ENCODE results near the gene FAM81A.
"Not testable (repeated sequence)": the region's sequence is repeated elsewhere in the genome, so short reads cannot be mapped to it uniquely, and the experiment has no call there.

The FAM81A gene

GRCh38 chr15:59424616-59425015 lies 13.4 kb upstream of the FAM81A start:
- Histone ChIP-seq H3K4me3 (ENCODE audit: control insufficient read depth in 1 of 7, extremely low read depth in 1 of 7, insufficient read depth in 4 of 7, low read depth in 2 of 7, low read length in 6 of 7) (no peak overlapping the region), H3K9me3 (ENCODE audit: control extremely low read depth in 1 of 5, control insufficient read depth in 4 of 5, insufficient read depth in 2 of 5, low read depth in 1 of 5, low read length in 4 of 5) (peaks cover 0 to 5% (median 0%) of the 10 kb centered on the region in 5 experiments), H3K36me3 (ENCODE audit: control insufficient read depth in 4 of 4, insufficient read depth in 4 of 4, low read length in 3 of 4) (no peaks in the 10 kb centered on the region), H3K27ac (ENCODE audit: insufficient read depth in 1 of 2, low read depth in 1 of 2, low read length in 2 of 2, poor library complexity in 1 of 2, severe bottlenecking in 2 of 2) (no peak overlapping the region), H3K27me3 (replicated peaks in 2 of 5; ENCODE audit: control insufficient read depth in 4 of 5, insufficient read depth in 5 of 5, low read length in 4 of 5) (peaks cover 0 to 2% (median 0%) of the 10 kb centered on the region in 5 experiments), H3K4me1 (ENCODE audit: control extremely low read depth in 1 of 4, control insufficient read depth in 4 of 4, insufficient read depth in 4 of 4, low read length in 3 of 4) (no peaks in the 10 kb centered on the region)
- 98% methylated on average over 4 of the region's 5 CpGs for WGBS (ENCODE audit: insufficient coverage)
- DNase-seq, result no peak
- ChIA-PET POLR2A (no interaction called here), CTCF (no interaction called here)

GRCh38 chr15:59428898-59429297 lies 9.1 kb upstream of the FAM81A start:
- H3K27me3 ChIP-seq (replicated peaks in 2 of 5; ENCODE audit: control insufficient read depth in 4 of 5, insufficient read depth in 5 of 5, low read length in 4 of 5); H3K4me3 ChIP-seq (ENCODE audit: control insufficient read depth in 1 of 7, extremely low read depth in 1 of 7, insufficient read depth in 4 of 7, low read depth in 2 of 7, low read length in 6 of 7); H3K27ac ChIP-seq (ENCODE audit: insufficient read depth in 1 of 2, low read depth in 1 of 2, low read length in 2 of 2, poor library complexity in 1 of 2, severe bottlenecking in 2 of 2); H3K4me1 ChIP-seq (ENCODE audit: control extremely low read depth in 1 of 4, control insufficient read depth in 4 of 4, insufficient read depth in 4 of 4, low read length in 3 of 4); POLR2A ChIA-PET; H3K36me3 ChIP-seq (ENCODE audit: control insufficient read depth in 4 of 4, insufficient read depth in 4 of 4, low read length in 3 of 4); H3K9me3 ChIP-seq (ENCODE audit: control extremely low read depth in 1 of 5, control insufficient read depth in 4 of 5, insufficient read depth in 2 of 5, low read depth in 1 of 5, low read length in 4 of 5); CTCF ChIA-PET; DNase-seq: not testable (repeated sequence)
- WGBS (ENCODE audit: insufficient coverage), result no CpG with 5 or more reads among the region's 3 CpGs

- DNase-seq, result no peak
- Histone ChIP-seq H3K27me3 (replicated peaks in 2 of 5; ENCODE audit: control insufficient read depth in 4 of 5, insufficient read depth in 5 of 5, low read length in 4 of 5) (peaks cover 2 to 26% (median 8%) of the 10 kb centered on the region in 5 experiments), H3K36me3 (ENCODE audit: control insufficient read depth in 4 of 4, insufficient read depth in 4 of 4, low read length in 3 of 4) (no peaks in the 10 kb centered on the region), H3K4me3 (ENCODE audit: control insufficient read depth in 1 of 7, extremely low read depth in 1 of 7, insufficient read depth in 4 of 7, low read depth in 2 of 7, low read length in 6 of 7) (no peak overlapping the region), H3K27ac (ENCODE audit: insufficient read depth in 1 of 2, low read depth in 1 of 2, low read length in 2 of 2, poor library complexity in 1 of 2, severe bottlenecking in 2 of 2) (no peak overlapping the region), H3K9me3 (ENCODE audit: control extremely low read depth in 1 of 5, control insufficient read depth in 4 of 5, insufficient read depth in 2 of 5, low read depth in 1 of 5, low read length in 4 of 5) (peaks cover 0 to 5% (median 0%) of the 10 kb centered on the region in 5 experiments), H3K4me1 (ENCODE audit: control extremely low read depth in 1 of 4, control insufficient read depth in 4 of 4, insufficient read depth in 4 of 4, low read length in 3 of 4) (peaks cover 0 to 5% (median 3%) of the 10 kb centered on the region in 4 experiments)
- WGBS (ENCODE audit: insufficient coverage), result 80% methylated on average over 1 of the region's 1 CpG
- ChIA-PET POLR2A (no interaction called here), CTCF (no interaction called here)
Observed at GRCh38 chr15:59432389-59432788, 5.6 kb upstream of the FAM81A start.

GRCh38 chr15:59434481-59434880 lies 3.5 kb upstream of the FAM81A start:
- ChIA-PET CTCF (interaction anchor here (1.0 kb wide), 1 partner anchor 26 kb away, joined by 3 read pairs; no protein-coding TSS in a partner anchor), POLR2A (no interaction called here)
- DNase-seq, result no peak
- H3K4me1 ChIP-seq (ENCODE audit: control extremely low read depth in 1 of 4, control insufficient read depth in 4 of 4, insufficient read depth in 4 of 4, low read length in 3 of 4), result peaks cover 0 to 17% (median 14%) of the 10 kb centered on the region in 4 experiments
- H3K4me3 ChIP-seq (ENCODE audit: control insufficient read depth in 1 of 7, extremely low read depth in 1 of 7, insufficient read depth in 4 of 7, low read depth in 2 of 7, low read length in 6 of 7), result no peak overlapping the region
- peaks cover 7 to 44% (median 18%) of the 10 kb centered on the region in 5 experiments for H3K27me3 ChIP-seq (replicated peaks in 2 of 5; ENCODE audit: control insufficient read depth in 4 of 5, insufficient read depth in 5 of 5, low read length in 4 of 5)
- H3K36me3 ChIP-seq (ENCODE audit: control insufficient read depth in 4 of 4, insufficient read depth in 4 of 4, low read length in 3 of 4), result no peaks in the 10 kb centered on the region
- no peak overlapping the region for H3K27ac ChIP-seq (ENCODE audit: insufficient read depth in 1 of 2, low read depth in 1 of 2, low read length in 2 of 2, poor library complexity in 1 of 2, severe bottlenecking in 2 of 2)
- 93% methylated on average over 4 of the region's 4 CpGs for WGBS (ENCODE audit: insufficient coverage)
- H3K9me3 ChIP-seq (ENCODE audit: control extremely low read depth in 1 of 5, control insufficient read depth in 4 of 5, insufficient read depth in 2 of 5, low read depth in 1 of 5, low read length in 4 of 5), result peaks cover 0 to 2% (median 0%) of the 10 kb centered on the region in 5 experiments

GRCh38 chr15:59436774-59437141 lies 1.2 kb upstream of the FAM81A start:
- no peak overlapping the region for H3K27ac ChIP-seq (ENCODE audit: insufficient read depth in 1 of 2, low read depth in 1 of 2, low read length in 2 of 2, poor library complexity in 1 of 2, severe bottlenecking in 2 of 2)
- no CpG with 5 or more reads among the region's 6 CpGs for WGBS (ENCODE audit: insufficient coverage)
- peaks cover 0 to 17% (median 14%) of the 10 kb centered on the region in 4 experiments for H3K4me1 ChIP-seq (ENCODE audit: control extremely low read depth in 1 of 4, control insufficient read depth in 4 of 4, insufficient read depth in 4 of 4, low read length in 3 of 4)
- CTCF ChIA-PET, result no interaction called here
- no peaks in the 10 kb centered on the region for H3K9me3 ChIP-seq (ENCODE audit: control extremely low read depth in 1 of 5, control insufficient read depth in 4 of 5, insufficient read depth in 2 of 5, low read depth in 1 of 5, low read length in 4 of 5)
- H3K4me3 ChIP-seq (ENCODE audit: control insufficient read depth in 1 of 7, extremely low read depth in 1 of 7, insufficient read depth in 4 of 7, low read depth in 2 of 7, low read length in 6 of 7), result no peak overlapping the region
- peaks cover 7 to 55% (median 18%) of the 10 kb centered on the region in 5 experiments for H3K27me3 ChIP-seq (replicated peaks in 2 of 5; ENCODE audit: control insufficient read depth in 4 of 5, insufficient read depth in 5 of 5, low read length in 4 of 5)
- DNase-seq, result peak in 1 of 3 donors; percentile 29
- H3K36me3 ChIP-seq (ENCODE audit: control insufficient read depth in 4 of 4, insufficient read depth in 4 of 4, low read length in 3 of 4), result no peaks in the 10 kb centered on the region
- POLR2A ChIA-PET, result no interaction called here

GRCh38 chr15:59437142-59437816 lies 707 bp upstream of the FAM81A start:
- H3K4me3 ChIP-seq (ENCODE audit: control insufficient read depth in 1 of 7, extremely low read depth in 1 of 7, insufficient read depth in 4 of 7, low read depth in 2 of 7, low read length in 6 of 7), result peak overlapping the region in 6 of 7 experiments; percentile 31 to 78 (median 60)
- no peaks in the 10 kb centered on the region for H3K9me3 ChIP-seq (ENCODE audit: control extremely low read depth in 1 of 5, control insufficient read depth in 4 of 5, insufficient read depth in 2 of 5, low read depth in 1 of 5, low read length in 4 of 5)
- WGBS (ENCODE audit: insufficient coverage), result 7% methylated on average over 26 of the region's 30 CpGs
- H3K4me1 ChIP-seq (ENCODE audit: control extremely low read depth in 1 of 4, control insufficient read depth in 4 of 4, insufficient read depth in 4 of 4, low read length in 3 of 4), result peaks cover 0 to 17% (median 14%) of the 10 kb centered on the region in 4 experiments
- peaks cover 7 to 55% (median 18%) of the 10 kb centered on the region in 5 experiments for H3K27me3 ChIP-seq (replicated peaks in 2 of 5; ENCODE audit: control insufficient read depth in 4 of 5, insufficient read depth in 5 of 5, low read length in 4 of 5)
- ChIA-PET POLR2A (no interaction called here), CTCF (no interaction called here)
- H3K36me3 ChIP-seq (ENCODE audit: control insufficient read depth in 4 of 4, insufficient read depth in 4 of 4, low read length in 3 of 4), result no peaks in the 10 kb centered on the region
- H3K27ac ChIP-seq (ENCODE audit: insufficient read depth in 1 of 2, low read depth in 1 of 2, low read length in 2 of 2, poor library complexity in 1 of 2, severe bottlenecking in 2 of 2), result no peak overlapping the region
- DNase-seq, result no peak

- Histone ChIP-seq H3K9me3 (ENCODE audit: control extremely low read depth in 1 of 5, control insufficient read depth in 4 of 5, insufficient read depth in 2 of 5, low read depth in 1 of 5, low read length in 4 of 5) (no peaks in the 10 kb centered on the region), H3K4me1 (ENCODE audit: control extremely low read depth in 1 of 4, control insufficient read depth in 4 of 4, insufficient read depth in 4 of 4, low read length in 3 of 4) (peaks cover 0 to 17% (median 14%) of the 10 kb centered on the region in 4 experiments), H3K36me3 (ENCODE audit: control insufficient read depth in 4 of 4, insufficient read depth in 4 of 4, low read length in 3 of 4) (no peaks in the 10 kb centered on the region), H3K4me3 (ENCODE audit: control insufficient read depth in 1 of 7, extremely low read depth in 1 of 7, insufficient read depth in 4 of 7, low read depth in 2 of 7, low read length in 6 of 7) (peak overlapping the region in 6 of 7 experiments; percentile 41 to 76 (median 56)), H3K27ac (ENCODE audit: insufficient read depth in 1 of 2, low read depth in 1 of 2, low read length in 2 of 2, poor library complexity in 1 of 2, severe bottlenecking in 2 of 2) (no peak overlapping the region), H3K27me3 (replicated peaks in 2 of 5; ENCODE audit: control insufficient read depth in 4 of 5, insufficient read depth in 5 of 5, low read length in 4 of 5) (peaks cover 7 to 55% (median 18%) of the 10 kb centered on the region in 5 experiments)
- CTCF ChIA-PET, result no interaction called here
- POLR2A ChIA-PET, result no interaction called here
- WGBS (ENCODE audit: insufficient coverage), result 73% methylated on average over 22 of the region's 22 CpGs
- DNase-seq, result peak in 2 of 3 donors; percentile 52 to 59
Observed at GRCh38 chr15:59438625-59439290, 772 bp downstream of the FAM81A start.
